Measurements from ENCODE around the gene LIMCH1.

The LIMCH1 gene

DNA sequence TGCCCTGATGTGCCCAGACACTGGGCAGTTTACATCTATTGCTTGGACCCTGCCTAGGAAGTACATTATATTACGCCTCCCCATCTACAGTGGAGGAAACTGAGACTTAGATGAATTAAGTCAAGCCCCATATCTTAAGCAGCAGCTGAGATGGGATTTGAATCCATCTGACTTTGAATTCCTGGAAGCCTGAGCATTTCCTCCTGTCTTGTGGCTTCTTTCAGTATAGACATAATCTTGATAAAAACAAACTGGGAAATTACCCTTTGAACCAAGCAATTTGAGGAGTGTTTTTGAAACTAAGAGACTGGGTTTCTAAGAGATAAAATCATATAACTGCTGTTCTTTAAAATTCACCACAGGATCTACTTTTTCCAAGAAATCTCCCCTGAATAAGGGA is 18.6 kb downstream of the LIMCH1 start:
- in situ Hi-C loops (cut with MboI; ENCODE audit: low pct_unique_long_range_greater_than_20kb, low sequenced_read_pairs), result no loop called here
- DNase-seq, result no peak

DNA sequence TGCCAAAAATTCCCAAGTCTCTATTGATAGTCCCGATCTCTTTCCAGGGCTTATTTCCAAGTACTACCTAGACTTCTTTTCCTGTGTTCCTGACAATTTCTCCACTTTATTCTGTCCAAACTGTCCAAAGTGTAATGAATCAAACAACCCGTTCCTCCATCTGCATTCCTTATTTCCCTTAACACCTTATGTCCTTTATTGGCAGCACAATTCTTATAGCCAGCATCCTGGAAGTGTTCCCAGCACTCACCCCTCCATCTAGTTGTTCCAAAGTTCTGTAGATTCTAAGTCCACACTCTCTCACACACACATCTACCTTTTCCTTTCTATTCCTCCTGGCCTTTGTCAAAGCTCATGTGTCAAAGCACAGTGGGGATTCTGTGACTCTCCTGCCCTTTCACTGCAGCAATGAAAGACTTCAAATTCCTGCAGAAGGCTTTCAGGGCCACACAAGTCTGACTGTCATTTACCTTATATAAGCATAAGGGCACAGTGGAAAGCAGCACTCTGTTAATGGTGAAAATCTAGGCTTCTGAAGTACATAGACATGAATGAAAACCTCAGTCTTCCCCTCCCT is 22.1 kb downstream of the LIMCH1 start:
- in situ Hi-C loops (cut with MboI; ENCODE audit: low pct_unique_long_range_greater_than_20kb, low sequenced_read_pairs), result no loop called here
- no peak for DNase-seq

DNA sequence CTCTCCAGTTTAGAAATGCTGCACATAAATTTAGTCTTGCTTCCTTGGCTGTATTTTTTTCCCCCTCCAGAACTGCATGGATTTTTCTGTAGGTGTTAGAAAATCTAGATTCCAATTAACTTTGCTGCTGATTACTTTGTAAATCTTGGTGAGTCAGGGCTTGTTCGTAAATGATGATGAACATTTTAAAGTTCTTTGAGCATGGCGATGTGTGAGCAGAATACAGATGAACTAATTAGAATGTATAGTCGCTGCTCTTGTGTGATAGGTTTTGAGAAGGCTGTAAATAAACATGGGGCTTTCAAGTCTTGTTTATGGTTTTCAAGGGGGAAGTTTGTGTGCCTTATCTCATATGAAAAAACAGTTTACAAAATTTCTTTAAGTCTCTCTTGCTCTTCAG is 23.3 kb downstream of the LIMCH1 start:
- in situ Hi-C loops (cut with MboI; ENCODE audit: low pct_unique_long_range_greater_than_20kb, low sequenced_read_pairs), result no loop called here
- DNase-seq, result no peak

- in situ Hi-C loops (cut with MboI; ENCODE audit: low pct_unique_long_range_greater_than_20kb, low sequenced_read_pairs), result no loop called here
- no peak for DNase-seq
Observed at GRCh38 chr4:41567186-41567585, 29.2 kb downstream of the LIMCH1 start.

GRCh38 chr4:41568363-41568762 is 30.4 kb downstream of the LIMCH1 start:
- DNase-seq, result no peak
- in situ Hi-C loops (cut with MboI; ENCODE audit: low pct_unique_long_range_greater_than_20kb, low sequenced_read_pairs), result no loop called here

- in situ Hi-C loops (cut with MboI; ENCODE audit: low pct_unique_long_range_greater_than_20kb, low sequenced_read_pairs), result no loop called here
- no peak for DNase-seq
Observed at GRCh38 chr4:41569961-41570360, 32.0 kb downstream of the LIMCH1 start.

GRCh38 chr4:41571422-41571821 is 33.5 kb downstream of the LIMCH1 start:
- no peak for DNase-seq
- in situ Hi-C loops (cut with MboI; ENCODE audit: low pct_unique_long_range_greater_than_20kb, low sequenced_read_pairs), result no loop called here

DNA sequence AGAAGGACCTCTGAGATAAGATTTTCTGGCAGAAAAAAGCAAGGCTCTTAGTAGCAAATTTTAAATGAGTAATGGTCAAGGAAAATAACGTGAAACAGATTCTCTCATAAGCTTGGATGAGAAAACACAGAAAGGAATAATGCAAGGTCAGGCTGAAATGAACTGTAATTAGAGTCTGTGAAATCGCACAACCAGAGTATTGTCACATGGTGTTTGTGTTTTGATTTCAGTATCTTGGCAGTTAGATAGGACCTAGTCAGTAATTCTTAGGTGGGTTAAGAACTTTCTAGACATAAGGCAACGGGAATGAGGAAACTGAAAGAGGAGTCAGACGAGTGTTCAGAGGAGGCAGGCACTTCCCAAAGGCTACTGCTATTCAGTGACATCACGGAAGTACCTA is 34.6 kb downstream of the LIMCH1 start:
- in situ Hi-C loops (cut with MboI; ENCODE audit: low pct_unique_long_range_greater_than_20kb, low sequenced_read_pairs), result no loop called here

DNA sequence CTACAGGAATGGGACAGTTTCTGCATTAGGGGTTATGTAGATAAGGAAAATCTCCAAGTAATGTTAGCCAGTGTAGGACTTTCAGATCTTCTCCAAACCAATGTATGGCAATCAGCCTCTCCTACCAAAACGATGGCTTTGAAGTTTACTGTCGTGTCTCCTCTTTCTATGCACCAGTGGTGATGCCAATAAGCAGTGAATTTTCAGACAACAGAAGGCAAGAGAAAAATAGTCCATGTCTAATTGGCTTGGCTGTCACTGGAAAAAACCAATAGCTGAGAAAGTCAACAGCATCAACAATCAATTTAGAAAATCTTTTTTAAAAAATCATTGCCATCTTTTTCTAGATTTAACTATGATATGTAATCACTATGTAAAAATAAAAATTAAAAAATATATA is 35.0 kb downstream of the LIMCH1 start:
- in situ Hi-C loops (cut with MboI; ENCODE audit: low pct_unique_long_range_greater_than_20kb, low sequenced_read_pairs), result no loop called here
- DNase-seq, result no peak

More for the DNA sequence above, 34.6 kb downstream of the LIMCH1 start:
- DNase-seq, result no peak

DNA sequence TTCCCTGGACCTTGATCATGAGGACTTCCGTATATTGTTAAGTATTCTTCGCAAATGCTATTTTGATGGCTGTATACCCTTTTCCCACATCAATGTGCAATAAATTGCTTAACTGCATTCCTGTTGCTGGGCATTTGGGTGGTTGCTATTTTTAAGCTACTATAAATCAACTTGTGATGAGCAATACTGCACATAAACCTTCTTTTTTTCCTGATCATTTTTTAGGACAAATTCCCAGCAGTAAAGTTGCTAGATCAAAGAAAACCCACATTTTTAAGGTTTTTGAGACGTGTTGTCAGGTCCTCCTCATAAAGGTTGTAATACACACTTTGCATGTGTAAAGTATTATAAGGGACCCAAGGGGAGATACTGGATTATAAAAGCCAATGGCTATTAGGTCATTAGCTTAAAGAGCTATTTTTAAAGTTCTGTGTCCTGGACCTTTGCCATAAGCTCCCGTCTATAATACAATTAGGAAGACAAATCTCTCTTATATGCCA is 35.6 kb downstream of the LIMCH1 start:
- no peak for DNase-seq
- in situ Hi-C loops (cut with MboI; ENCODE audit: low pct_unique_long_range_greater_than_20kb, low sequenced_read_pairs), result no loop called here

DNA sequence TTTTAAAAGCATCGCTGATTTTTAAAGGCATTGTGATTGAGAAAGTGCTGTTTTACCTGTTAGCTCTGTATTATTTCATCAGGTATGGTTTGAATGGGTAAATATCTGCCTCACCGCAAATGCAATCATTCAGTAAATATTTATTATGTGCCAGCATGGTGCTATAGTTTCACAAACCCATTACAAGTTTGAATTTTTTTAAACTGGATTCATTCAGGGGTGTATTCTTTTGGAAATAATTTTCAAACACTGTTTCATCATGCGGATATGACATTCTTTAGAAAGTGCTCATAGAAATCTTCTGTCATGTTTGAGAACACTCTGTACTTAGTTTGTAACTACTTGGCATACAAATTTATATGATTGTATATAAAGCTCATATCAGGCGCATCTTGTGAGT is 37.2 kb downstream of the LIMCH1 start:
- DNase-seq, result no peak
- in situ Hi-C loops (cut with MboI; ENCODE audit: low pct_unique_long_range_greater_than_20kb, low sequenced_read_pairs), result no loop called here

- DNase-seq, result no peak
Observed at GRCh38 chr4:41575665-41576064, 37.7 kb downstream of the LIMCH1 start.

DNA sequence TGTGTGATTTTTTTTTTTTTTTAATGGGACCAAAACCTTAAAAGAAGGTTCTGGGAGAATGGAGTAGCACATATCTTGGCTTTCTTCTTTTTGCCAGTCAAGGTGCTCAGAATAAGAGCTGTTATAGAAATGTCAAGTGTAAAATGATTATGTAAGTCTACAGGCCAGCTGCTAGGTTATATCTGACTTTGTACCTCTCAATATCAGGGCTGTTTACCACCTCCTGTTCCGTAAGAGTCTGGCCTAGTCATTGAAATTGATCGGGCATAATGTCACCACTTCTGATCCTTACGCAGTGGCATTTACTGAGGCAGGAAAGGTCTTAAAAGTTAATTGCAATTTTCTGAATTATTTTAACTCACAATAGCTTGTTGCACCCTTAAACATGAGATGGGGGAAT is 41.1 kb downstream of the LIMCH1 start:
- no peak for DNase-seq
- in situ Hi-C loops (cut with MboI; ENCODE audit: low pct_unique_long_range_greater_than_20kb, low sequenced_read_pairs), result no loop called here

More at GRCh38 chr4:41575665-41576064, 37.7 kb downstream of the LIMCH1 start:
- in situ Hi-C loops (cut with MboI; ENCODE audit: low pct_unique_long_range_greater_than_20kb, low sequenced_read_pairs), result no loop called here

DNA sequence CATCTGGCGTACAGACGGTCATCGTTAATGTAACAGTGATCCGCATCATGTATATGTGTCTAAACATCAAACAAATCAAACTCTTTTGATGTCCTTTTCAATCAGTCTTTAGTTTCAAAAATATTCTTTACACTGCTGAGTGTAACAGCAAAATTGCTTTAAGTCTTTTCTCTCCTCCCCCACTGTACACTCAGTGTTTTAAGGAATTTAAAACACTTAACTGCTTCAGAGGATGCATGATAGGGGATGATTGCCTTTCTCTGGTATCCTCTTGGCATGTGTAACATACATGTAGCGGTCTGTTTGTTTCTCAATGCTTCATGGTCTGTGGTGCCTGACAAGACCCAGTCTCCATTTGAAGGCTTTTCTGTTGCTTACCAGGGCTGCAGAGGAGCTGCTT is 41.6 kb downstream of the LIMCH1 start:
- DNase-seq, result no peak
- in situ Hi-C loops (cut with MboI; ENCODE audit: low pct_unique_long_range_greater_than_20kb, low sequenced_read_pairs), result no loop called here

- no peak for DNase-seq
- in situ Hi-C loops (cut with MboI; ENCODE audit: low pct_unique_long_range_greater_than_20kb, low sequenced_read_pairs), result no loop called here
Observed at GRCh38 chr4:41580007-41580406, 42.0 kb downstream of the LIMCH1 start.

GRCh38 chr4:41586675-41587225 is 48.8 kb downstream of the LIMCH1 start:
- in situ Hi-C loops (cut with MboI; ENCODE audit: low pct_unique_long_range_greater_than_20kb, low sequenced_read_pairs), result no loop called here
- no peak for DNase-seq

- DNase-seq, result no peak
- in situ Hi-C loops (cut with MboI; ENCODE audit: low pct_unique_long_range_greater_than_20kb, low sequenced_read_pairs), result no loop called here
Observed at GRCh38 chr4:41587286-41587685, 49.3 kb downstream of the LIMCH1 start.

- in situ Hi-C loops (cut with MboI; ENCODE audit: low pct_unique_long_range_greater_than_20kb, low sequenced_read_pairs), result no loop called here
- DNase-seq, result no peak
Observed at GRCh38 chr4:41590591-41590990, 52.6 kb downstream of the LIMCH1 start.

DNA sequence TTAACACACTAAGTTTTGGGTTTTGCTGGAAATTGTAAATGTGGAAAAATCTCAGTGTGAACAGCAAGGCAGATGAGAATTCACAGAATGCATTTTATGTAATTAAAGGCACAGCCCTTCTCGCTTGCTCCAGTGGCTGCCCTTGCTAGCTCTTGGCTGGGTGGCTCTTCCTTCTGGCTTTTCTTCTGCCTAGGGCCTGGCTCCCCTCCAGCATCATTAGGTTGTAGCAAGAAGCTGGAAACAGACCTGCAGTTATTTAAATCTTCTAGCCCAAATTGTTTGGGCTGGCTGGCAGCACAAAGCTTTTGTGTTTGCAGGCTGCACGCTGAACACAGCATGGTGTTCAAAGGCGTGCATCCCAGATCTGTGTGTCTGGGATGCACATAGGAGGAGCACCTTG is 56.5 kb downstream of the LIMCH1 start:
- in situ Hi-C loops (cut with MboI; ENCODE audit: low pct_unique_long_range_greater_than_20kb, low sequenced_read_pairs), result no loop called here
- DNase-seq, result no peak

GRCh38 chr4:41597494-41597893 is 59.5 kb downstream of the LIMCH1 start:
- in situ Hi-C loops (cut with MboI; ENCODE audit: low pct_unique_long_range_greater_than_20kb, low sequenced_read_pairs), result no loop called here
- DNase-seq, result no peak

- DNase-seq, result no peak
- in situ Hi-C loops (cut with MboI; ENCODE audit: low pct_unique_long_range_greater_than_20kb, low sequenced_read_pairs), result no loop called here
Observed at GRCh38 chr4:41598580-41598979, 60.6 kb downstream of the LIMCH1 start.
